GM20000 (cell line): ENCODE measurements around the gene NHS.

Experiments used
- DNase-seq: peaks from one replicate; pipeline ENCODE4 v3.0.0; 2012; ENCODE audit warnings: low spot score
- CTCF ChIP-seq: IDR thresholded peaks from 2 replicates; pipeline ENCODE4 v1.5.1; 2012; ENCODE audit warnings: mild to moderate bottlenecking, control low read depth; ENCODE audit errors: extremely low read depth, missing control alignments

NHS gene

GRCh38 chrX:17606231-17606630, 231.2 kb downstream of the NHS start:
- no peak for TF ChIP-seq CTCF
- no peak for DNase-seq

- TF ChIP-seq CTCF, result no peak
- DNase-seq, result no peak
Observed at GRCh38 chrX:17608888-17609287, 233.9 kb downstream of the NHS start.

GRCh38 chrX:17610788-17611187, 235.8 kb downstream of the NHS start:
- no peak for DNase-seq
- TF ChIP-seq CTCF, result no peak

- DNase-seq, result no peak
- TF ChIP-seq CTCF, result no peak
Observed at GRCh38 chrX:17613979-17614588, 239.1 kb downstream of the NHS start.

- DNase-seq, result no peak
- TF ChIP-seq CTCF, result no peak
Observed at GRCh38 chrX:17616936-17617335, 241.9 kb downstream of the NHS start.

GRCh38 chrX:17617806-17618205, 242.8 kb downstream of the NHS start:
- no peak for DNase-seq
- no peak for TF ChIP-seq CTCF

- TF ChIP-seq CTCF, result no peak
- DNase-seq, result no peak
Observed at GRCh38 chrX:17621566-17622270, 246.7 kb downstream of the NHS start.
